ENCODE results near the gene SPEN. TPM values are rescaled to one million over a fixed set of nuclear protein-coding genes. Genes with fewer than 3 reads are reported as not detected.

SPEN gene
- total RNA-seq, 1 donor from 2014 or later = 58.3 TPM

- DNase-seq (ENCODE audit: low spot score in 2 of 2) (peak; percentile 10 to 19), FAIRE-seq (no peak)
Observed at GRCh38 chr1:15928971-15929965, 81.8 kb downstream of the SPEN start.

- FAIRE-seq (no peak), DNase-seq (ENCODE audit: low spot score in 2 of 2) (no peak)
Observed at GRCh38 chr1:15931401-15931800, 83.9 kb downstream of the SPEN start.

- DNase-seq (ENCODE audit: low spot score in 2 of 2) (peak in 1 of 2 donors; percentile 5), FAIRE-seq (no peak)
Observed at GRCh38 chr1:15931884-15932283, 84.4 kb downstream of the SPEN start.

GRCh38 chr1:15932612-15933011, 85.1 kb downstream of the SPEN start:
- DNase-seq (ENCODE audit: low spot score in 2 of 2) = peak in 1 of 2 donors; percentile 8
- FAIRE-seq = no peak

- FAIRE-seq (no peak), DNase-seq (ENCODE audit: low spot score in 2 of 2) (no peak)
Observed at GRCh38 chr1:15933684-15934083, 86.2 kb downstream of the SPEN start.

- DNase-seq (ENCODE audit: low spot score in 2 of 2) (no peak), FAIRE-seq (no peak)
Observed at GRCh38 chr1:15934211-15935055, 86.9 kb downstream of the SPEN start.

GRCh38 chr1:15935056-15935950, 87.8 kb downstream of the SPEN start:
- FAIRE-seq = no peak
- DNase-seq (ENCODE audit: low spot score in 2 of 2) = no peak

GRCh38 chr1:15936025-15936424, 88.5 kb downstream of the SPEN start:
- FAIRE-seq (no peak), DNase-seq (ENCODE audit: low spot score in 2 of 2) (no peak)

- FAIRE-seq (no peak), DNase-seq (ENCODE audit: low spot score in 2 of 2) (no peak)
Observed at GRCh38 chr1:15937146-15937545, 89.6 kb downstream of the SPEN start.

- FAIRE-seq (no peak), DNase-seq (ENCODE audit: low spot score in 2 of 2) (no peak)
Observed at GRCh38 chr1:15937706-15938168, 90.2 kb downstream of the SPEN start.

GRCh38 chr1:15938628-15939161, 91.2 kb downstream of the SPEN start:
- FAIRE-seq (no peak), DNase-seq (ENCODE audit: low spot score in 2 of 2) (no peak)

GRCh38 chr1:15939181-15940109, 91.9 kb downstream of the SPEN start:
- DNase-seq (ENCODE audit: low spot score in 2 of 2) = no peak
- no peak for FAIRE-seq

- FAIRE-seq = no peak
- DNase-seq (ENCODE audit: low spot score in 2 of 2) = no peak
Observed at GRCh38 chr1:15940110-15941043, 92.9 kb downstream of the SPEN start.

- FAIRE-seq (no peak), DNase-seq (ENCODE audit: low spot score in 2 of 2) (no peak)
Observed at GRCh38 chr1:15941044-15941840, 93.7 kb downstream of the SPEN start.

GRCh38 chr1:15941899-15942660, 94.6 kb downstream of the SPEN start:
- FAIRE-seq (no peak), DNase-seq (ENCODE audit: low spot score in 2 of 2) (no peak)

All from frontal cortex (tissue), 4 donors.